Activated naive CD4-positive, alpha-beta T cell treated with Interleukin-2 at 50 U/mL for 16 hours (primary cell): ENCODE results near the gene LAMB4.

ENCODE experiments used
- DNase-seq: peaks from one replicate; pipeline ENCODE4 v3.0.0-alpha.2; 2020

Gene LAMB4, protein sequence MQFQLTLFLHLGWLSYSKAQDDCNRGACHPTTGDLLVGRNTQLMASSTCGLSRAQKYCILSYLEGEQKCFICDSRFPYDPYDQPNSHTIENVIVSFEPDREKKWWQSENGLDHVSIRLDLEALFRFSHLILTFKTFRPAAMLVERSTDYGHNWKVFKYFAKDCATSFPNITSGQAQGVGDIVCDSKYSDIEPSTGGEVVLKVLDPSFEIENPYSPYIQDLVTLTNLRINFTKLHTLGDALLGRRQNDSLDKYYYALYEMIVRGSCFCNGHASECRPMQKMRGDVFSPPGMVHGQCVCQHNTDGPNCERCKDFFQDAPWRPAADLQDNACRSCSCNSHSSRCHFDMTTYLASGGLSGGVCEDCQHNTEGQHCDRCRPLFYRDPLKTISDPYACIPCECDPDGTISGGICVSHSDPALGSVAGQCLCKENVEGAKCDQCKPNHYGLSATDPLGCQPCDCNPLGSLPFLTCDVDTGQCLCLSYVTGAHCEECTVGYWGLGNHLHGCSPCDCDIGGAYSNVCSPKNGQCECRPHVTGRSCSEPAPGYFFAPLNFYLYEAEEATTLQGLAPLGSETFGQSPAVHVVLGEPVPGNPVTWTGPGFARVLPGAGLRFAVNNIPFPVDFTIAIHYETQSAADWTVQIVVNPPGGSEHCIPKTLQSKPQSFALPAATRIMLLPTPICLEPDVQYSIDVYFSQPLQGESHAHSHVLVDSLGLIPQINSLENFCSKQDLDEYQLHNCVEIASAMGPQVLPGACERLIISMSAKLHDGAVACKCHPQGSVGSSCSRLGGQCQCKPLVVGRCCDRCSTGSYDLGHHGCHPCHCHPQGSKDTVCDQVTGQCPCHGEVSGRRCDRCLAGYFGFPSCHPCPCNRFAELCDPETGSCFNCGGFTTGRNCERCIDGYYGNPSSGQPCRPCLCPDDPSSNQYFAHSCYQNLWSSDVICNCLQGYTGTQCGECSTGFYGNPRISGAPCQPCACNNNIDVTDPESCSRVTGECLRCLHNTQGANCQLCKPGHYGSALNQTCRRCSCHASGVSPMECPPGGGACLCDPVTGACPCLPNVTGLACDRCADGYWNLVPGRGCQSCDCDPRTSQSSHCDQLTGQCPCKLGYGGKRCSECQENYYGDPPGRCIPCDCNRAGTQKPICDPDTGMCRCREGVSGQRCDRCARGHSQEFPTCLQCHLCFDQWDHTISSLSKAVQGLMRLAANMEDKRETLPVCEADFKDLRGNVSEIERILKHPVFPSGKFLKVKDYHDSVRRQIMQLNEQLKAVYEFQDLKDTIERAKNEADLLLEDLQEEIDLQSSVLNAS (N-terminal part only)

DNA sequence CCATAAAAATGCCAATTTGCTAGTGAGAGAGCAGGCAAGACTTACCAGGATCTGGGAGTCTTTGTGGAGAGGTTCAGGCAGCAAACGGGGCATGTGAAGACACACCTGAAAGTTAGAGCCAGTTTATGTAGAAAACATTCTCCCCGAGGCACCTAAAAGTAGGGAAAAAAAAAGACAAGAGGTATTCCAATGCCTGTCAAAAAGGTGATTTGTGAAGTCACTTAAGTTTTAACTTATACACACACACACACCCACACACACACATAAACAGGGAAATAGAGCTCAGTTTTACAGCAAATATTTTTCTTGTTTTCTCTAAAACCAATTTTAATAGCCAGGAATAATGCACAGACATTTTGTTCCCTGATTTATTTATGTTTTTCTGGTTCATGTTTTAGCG, at the start of gene LAMB4:
Gene LAMB4, minus strand, starts transcription at position 101 of the 400 bp plus-strand sequence. CDS start 7,197 bp downstream, outside the sequence.
- DNase-seq = no peak

DNA sequence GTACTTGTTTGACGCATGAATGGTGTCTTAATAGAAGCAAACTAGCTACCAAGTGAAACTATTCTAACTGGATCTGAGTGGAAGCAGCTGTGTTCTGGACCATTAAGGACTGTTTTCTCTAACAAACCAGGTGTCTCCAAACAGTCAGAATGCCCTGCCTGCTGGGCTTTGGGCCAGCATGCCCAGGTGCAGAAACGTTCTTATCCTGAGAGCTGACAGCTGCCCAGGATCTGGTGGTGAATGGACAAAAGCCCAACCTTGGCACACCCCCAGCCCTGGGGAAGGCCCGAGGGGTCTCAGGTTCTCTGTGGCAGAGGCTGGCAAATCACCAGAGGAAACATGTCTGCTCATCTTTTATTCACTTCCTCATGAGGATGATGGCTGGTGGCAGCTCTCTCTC, 48.2 kb upstream of the LAMB4 start:
- no peak for DNase-seq

- no peak for DNase-seq
Observed at GRCh38 chr7:108171164-108171563, 41.0 kb upstream of the LAMB4 start.

- no peak for DNase-seq
Observed at GRCh38 chr7:108170251-108170650, 40.1 kb upstream of the LAMB4 start.

DNA sequence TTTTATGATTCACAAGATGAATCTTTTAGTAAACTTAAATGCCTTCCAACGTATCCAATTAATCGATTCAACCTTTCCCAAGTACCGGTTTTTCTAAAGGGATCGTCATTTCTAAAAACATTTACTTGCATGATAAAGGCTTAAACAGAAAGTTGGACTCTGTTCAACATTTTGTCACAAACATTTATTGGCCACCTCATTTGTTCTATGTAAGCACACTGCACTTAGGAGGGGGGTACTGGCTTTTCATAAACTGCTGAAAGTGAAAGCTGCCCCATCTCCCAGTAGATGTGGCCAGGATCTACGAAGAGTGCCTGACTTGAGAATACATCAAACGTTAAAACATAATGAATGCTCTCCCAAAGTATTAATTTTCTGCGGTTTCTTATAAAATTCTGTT, 37.3 kb upstream of the LAMB4 start:
- no peak for DNase-seq

DNA sequence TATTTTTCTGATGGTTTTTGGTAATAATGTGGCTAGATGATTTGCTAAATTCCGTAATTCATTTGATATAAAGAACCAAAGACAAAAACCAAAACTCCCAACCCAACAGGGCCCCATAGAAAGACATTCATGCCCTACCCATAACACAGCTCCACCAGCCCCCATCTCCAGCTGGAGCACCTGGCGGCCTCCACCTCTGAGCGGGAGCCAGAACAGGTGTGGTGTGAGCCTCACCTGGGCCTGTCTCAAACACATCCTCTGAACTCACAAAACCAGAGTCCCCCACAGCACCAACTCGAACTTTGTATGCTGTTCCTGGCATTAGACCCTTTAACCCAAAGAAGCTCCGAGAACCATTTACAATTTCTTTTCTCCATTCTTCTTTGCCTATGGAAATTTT, 36.5 kb upstream of the LAMB4 start:
- no peak for DNase-seq

GRCh38 chr7:108165723-108166122, 35.6 kb upstream of the LAMB4 start:
- no peak for DNase-seq

DNA sequence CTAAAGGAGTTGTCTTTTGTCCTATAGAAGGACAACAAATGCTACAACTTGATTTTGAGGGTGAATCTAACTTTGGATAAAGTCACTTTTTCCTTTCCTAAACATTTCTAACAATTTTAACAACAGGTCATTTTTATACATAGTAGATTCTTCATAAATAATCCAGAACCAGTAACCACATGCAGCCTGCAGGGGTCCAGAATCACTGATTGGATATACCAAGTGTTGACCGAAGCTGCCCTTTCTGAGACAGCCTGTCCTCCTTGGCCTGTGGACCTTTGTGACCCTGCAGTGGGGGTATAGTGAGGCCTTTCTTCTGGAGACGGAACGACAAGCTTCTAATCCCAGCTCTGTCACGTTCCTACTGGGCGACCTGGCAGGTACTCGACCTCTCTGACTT, 34.8 kb upstream of the LAMB4 start:
- DNase-seq = no peak

GRCh38 chr7:108164342-108164741, 34.2 kb upstream of the LAMB4 start:
- no peak for DNase-seq

- no peak for DNase-seq
Observed at GRCh38 chr7:108158776-108159175, 28.6 kb upstream of the LAMB4 start.

DNA sequence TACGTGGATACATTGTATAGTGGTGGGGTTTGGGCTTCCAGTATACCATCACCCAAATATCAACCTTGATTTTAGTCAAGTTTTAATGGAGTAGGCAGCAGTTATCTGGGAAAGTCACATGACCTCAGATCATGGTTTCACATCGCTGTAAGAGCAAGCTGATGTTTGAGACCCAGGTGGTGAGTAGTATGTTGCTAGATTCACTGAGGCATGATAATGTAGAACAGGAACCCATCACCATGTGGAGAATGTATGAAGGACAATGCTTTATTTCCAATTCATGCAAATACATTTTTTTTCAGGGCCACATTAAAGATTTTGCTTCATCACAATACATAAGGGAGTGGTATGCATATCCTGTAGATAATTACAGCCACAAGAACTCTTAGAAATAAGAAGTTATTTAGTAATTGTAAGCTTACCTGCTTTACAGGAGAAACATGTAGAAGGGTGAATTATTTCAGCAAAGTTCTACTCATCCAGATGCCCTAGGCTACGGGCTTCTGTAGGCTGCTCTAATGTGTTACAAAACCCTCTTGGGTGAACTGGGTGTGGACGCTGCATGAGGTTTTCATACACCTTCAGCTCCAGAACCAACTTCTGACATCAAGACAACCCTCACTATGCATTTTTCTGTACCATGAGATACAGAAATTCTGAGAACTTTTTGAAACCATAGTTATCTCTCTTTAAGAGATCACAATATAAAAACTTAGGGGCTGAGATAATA, 27.6 kb upstream of the LAMB4 start:
- no peak for DNase-seq

DNA sequence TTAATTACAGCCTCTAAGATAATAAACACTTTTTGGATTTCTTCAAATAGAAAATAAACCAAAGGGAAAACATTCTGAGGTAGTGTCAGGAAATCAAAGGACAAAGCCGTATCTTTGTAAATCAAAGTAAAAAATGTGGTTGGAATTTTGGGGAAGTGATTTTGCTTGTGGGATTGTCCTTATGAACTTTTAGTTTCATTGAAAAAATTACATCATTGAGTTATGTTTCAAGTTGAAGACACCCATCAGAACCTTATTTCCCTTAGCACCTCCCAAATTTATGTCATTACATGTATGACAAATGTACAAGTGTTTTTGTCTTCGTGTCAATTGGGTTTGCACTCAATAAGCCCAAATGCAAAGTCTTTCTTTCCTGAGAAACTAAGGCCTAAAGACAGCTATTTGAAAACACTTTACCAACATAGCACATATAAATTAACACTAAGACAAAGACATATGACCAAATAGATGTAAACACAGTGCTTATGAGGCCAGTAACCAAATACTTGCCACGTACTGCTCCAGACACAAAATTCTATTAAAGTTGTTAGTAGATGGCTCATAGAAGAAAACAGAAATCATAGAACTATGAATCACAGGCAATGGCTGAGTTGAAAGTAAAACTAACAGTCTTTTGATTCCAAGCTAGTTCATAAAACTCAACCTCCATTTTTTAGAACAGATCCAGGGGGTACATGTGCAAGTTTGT, 26.9 kb upstream of the LAMB4 start:
- DNase-seq = no peak

DNA sequence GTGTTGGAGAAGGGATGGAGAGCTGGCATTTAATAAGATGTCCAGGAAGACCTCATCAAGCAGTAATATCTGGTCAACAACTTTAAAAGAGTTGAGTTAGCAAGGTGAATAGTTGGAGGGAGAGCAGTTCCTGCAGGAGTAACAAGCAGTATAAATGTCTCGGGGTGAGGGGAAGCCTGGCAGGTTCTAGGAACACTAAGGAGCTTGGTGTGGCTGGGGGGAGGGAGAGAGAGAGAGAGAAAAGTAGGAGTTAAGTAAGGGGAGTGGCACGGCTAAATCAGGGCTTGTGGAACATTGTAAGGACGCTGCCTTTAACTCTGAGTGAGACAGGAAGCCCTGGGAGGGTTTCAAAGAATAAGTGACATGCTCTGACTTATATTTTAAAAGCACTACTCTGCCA, 22.0 kb upstream of the LAMB4 start:
- no peak for DNase-seq

DNA sequence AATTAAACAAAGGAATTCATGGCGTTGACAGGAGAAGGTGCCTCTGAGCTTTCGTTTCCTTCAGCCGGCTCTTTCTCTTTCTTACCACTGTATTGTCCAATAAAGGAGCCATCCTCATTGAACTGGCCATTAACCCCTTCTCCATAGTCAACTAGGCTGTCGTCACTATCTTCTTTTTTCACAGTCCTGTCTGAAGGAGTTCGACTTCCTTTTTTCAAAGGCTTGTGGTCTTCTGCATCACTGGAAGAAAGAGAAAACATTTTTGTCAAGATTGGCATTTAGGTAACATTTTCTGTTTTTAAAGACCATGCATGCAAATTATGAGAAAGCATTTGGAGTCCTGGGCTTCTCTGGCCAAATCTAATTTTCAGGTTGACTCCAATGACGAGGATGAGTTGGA, 19.7 kb upstream of the LAMB4 start:
- DNase-seq = no peak

DNA sequence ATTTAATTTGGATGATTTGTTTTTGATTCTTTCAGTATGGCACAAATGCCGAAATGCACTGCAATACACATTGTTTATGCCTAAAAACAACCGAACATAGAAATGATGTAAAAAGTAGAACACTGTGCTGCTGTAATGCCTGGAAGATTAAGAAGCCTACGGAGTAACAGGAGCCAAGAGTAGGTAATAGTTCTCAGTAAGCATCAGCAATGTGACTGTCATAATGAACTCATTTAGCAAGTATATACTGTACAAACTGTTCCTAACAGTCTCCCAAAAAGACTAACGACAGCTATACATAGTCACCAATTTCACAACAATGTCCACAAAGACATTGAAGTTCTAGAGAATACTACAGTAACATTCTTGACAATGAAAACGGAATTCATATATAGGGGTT, 19.0 kb upstream of the LAMB4 start:
- no peak for DNase-seq

GRCh38 chr7:108147031-108147563, 16.9 kb upstream of the LAMB4 start:
- DNase-seq = no peak

- DNase-seq = peak; percentile 17
Observed at GRCh38 chr7:108146070-108146842, 16.1 kb upstream of the LAMB4 start.

GRCh38 chr7:108145401-108145800, 15.2 kb upstream of the LAMB4 start:
- DNase-seq = no peak

GRCh38 chr7:108144931-108145330, 14.8 kb upstream of the LAMB4 start:
- DNase-seq = no peak

DNA sequence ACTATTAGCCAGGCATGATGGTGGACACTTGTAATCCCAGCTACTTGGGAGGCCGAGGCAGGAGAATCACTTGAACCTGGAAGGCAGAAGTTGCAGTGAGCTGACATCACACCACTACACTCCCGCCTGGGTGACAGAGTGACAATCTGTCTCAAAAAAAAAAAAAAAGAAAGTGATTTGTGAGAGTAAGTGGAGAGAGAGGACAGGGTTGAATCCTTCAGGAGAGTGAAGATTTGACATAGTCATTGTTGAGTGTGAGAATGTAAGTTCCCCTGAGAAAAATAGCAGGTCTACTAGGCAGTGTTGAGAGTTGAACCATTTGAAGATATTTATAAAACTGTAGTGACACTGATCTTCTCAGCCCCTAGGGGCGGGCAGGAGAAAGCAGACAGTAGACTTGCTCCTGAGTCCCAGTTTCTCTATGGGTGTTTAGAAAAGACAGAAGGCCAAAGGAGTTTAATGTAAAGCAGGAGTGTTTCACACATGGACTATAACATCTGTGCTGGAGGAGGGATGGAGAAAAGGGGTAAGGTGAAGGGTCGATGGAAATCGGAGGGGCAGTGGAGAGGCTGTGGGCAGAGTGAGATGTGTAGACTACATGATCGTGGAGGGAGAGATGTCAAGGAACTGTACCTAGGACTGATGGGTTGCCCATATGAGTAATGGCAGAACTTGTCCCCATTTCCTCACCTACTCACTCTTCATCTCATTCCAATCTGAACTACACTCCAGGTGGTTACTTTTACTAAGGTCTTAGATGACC, 13.7 kb upstream of the LAMB4 start:
- no peak for DNase-seq
